K562 (cell line): ENCODE data around the gene VMP1. TPM values are rescaled to one million over a fixed set of nuclear protein-coding genes. Genes with fewer than 3 reads are reported as not detected.

Source experiments
- ATF4 ChIP-seq: fragments of 450-650 bp; formaldehyde crosslinking; IDR thresholded peaks from 2 replicates; pipeline ENCODE4 v1.4.0; 2022; ENCODE audit warnings: mild to moderate bottlenecking, moderate library complexity
- CBFA2T2 ChIP-seq: fragments of 450-650 bp; conservative IDR thresholded peaks from 2 replicates; pipeline ENCODE4 v1.6.1; 2017; ENCODE audit warnings: mild to moderate bottlenecking
- CBX3 ChIP-seq, 2 experiments: IDR thresholded peaks; 1 replicate in 1 of 2; 2 replicates in 1 of 2; pipeline ENCODE4 v1.6.1; 2012; ENCODE audit warnings: inconsistent platforms in 2 of 2, low read length in 2 of 2, borderline replicate concordance in 1 of 2, control low read depth in 1 of 2
- COPS2 ChIP-seq: fragments of 450-650 bp; conservative IDR thresholded peaks from 2 replicates; pipeline ENCODE4 v1.6.1; 2016; ENCODE audit warnings: mild to moderate bottlenecking, moderate library complexity
- CREBBP ChIP-seq: IDR thresholded peaks from one replicate; pipeline ENCODE4 v1.6.1; 2012; ENCODE audit warnings: low read depth, mild to moderate bottlenecking, control low read depth, inconsistent platforms, low read length
- CXXC5 ChIP-seq: fragments of 250-450 bp; sonication (Bioruptor Pico); IDR thresholded peaks from 2 replicates; pipeline ENCODE4 v1.8.0; 2022; ENCODE audit warnings: inconsistent platforms, mild to moderate bottlenecking, moderate library complexity
- DDX20 ChIP-seq: fragments of 450-650 bp; IDR thresholded peaks from 2 replicates; pipeline ENCODE4 v1.6.1; 2016; ENCODE audit warnings: missing genetic modification characterization, low read depth, mild to moderate bottlenecking, missing compliant biosample characterization, moderate library complexity
- E2F1 ChIP-seq: sonication (generic); formaldehyde crosslinking; IDR thresholded peaks from 2 replicates; pipeline ENCODE4 v1.8.1; 2023; ENCODE audit warnings: mild to moderate bottlenecking, missing genetic modification reagents, moderate library complexity
- ETV5 ChIP-seq: sonication (generic); formaldehyde crosslinking; IDR thresholded peaks from 2 replicates; pipeline ENCODE4 v1.4.0; 2020; ENCODE audit warnings: low read depth, mild to moderate bottlenecking, missing genetic modification reagents
- HSF4 ChIP-seq: fragments of 250-450 bp; sonication (Bioruptor Pico); IDR thresholded peaks from 2 replicates; pipeline ENCODE4 v2.1.2; 2022; ENCODE audit warnings: mild to moderate bottlenecking, moderate library complexity, borderline replicate concordance
- MAFG ChIP-seq: fragments of 450-650 bp; conservative IDR thresholded peaks from 2 replicates; pipeline ENCODE4 v1.6.1; 2016; ENCODE audit warnings: missing genetic modification characterization, missing compliant biosample characterization
- RFX5 ChIP-seq: IDR thresholded peaks from 2 replicates; pipeline ENCODE4 v1.6.1; 2011; ENCODE audit warnings: low read depth, mild to moderate bottlenecking, improper control_type of control experiment, low read length
- SPI1 ChIP-seq: IDR thresholded peaks from 2 replicates; pipeline ENCODE4 v1.6.1; 2011; ENCODE audit warnings: low read depth, low read length, control low read depth, borderline replicate concordance
- TAL1 ChIP-seq: fragments of 450-650 bp; IDR thresholded peaks from 2 replicates; pipeline ENCODE4 v1.6.1; 2016; ENCODE audit warnings: mild to moderate bottlenecking
- ZBTB1 ChIP-seq: sonication (generic); formaldehyde crosslinking; IDR thresholded peaks from 2 replicates; pipeline ENCODE4 v1.8.1; 2023; ENCODE audit warnings: missing genetic modification reagents, low read depth, mild to moderate bottlenecking, borderline replicate concordance
- ZBTB49 ChIP-seq: sonication (generic); formaldehyde crosslinking; IDR thresholded peaks from 2 replicates; pipeline ENCODE4 v1.8.0; 2022; ENCODE audit warnings: missing genetic modification reagents, mild to moderate bottlenecking, borderline replicate concordance
- ZFP36 ChIP-seq: fragments of 150-350 bp; IDR thresholded peaks from 2 replicates; pipeline ENCODE4 v1.6.1; 2018; ENCODE audit warnings: low read length, low read depth; ENCODE audit not compliant: partially characterized antibody
- ZNF184 ChIP-seq: sonication (generic); formaldehyde crosslinking; IDR thresholded peaks from 2 replicates; pipeline ENCODE4 v1.5.0; 2020; ENCODE audit warnings: missing genetic modification reagents
- ZNF217 ChIP-seq: sonication (generic); formaldehyde crosslinking; IDR thresholded peaks from 2 replicates; pipeline ENCODE4 v1.8.0; 2022; ENCODE audit warnings: mild to moderate bottlenecking, missing genetic modification reagents
- ZNF274 ChIP-seq: IDR thresholded peaks from 2 replicates; pipeline ENCODE4 v1.6.1; 2011; ENCODE audit warnings: low read depth, mild to moderate bottlenecking, low read length, moderate library complexity, borderline replicate concordance
- ZNF282 ChIP-seq: sonication (generic); formaldehyde crosslinking; IDR thresholded peaks from 2 replicates; pipeline ENCODE4 v1.8.1; 2023; ENCODE audit warnings: missing genetic modification reagents
- ZNF57 ChIP-seq: fragments of 450-650 bp; formaldehyde crosslinking; IDR thresholded peaks from 2 replicates; pipeline ENCODE4 v1.4.0; 2020; ENCODE audit warnings: mild to moderate bottlenecking, moderate library complexity
- ZNF655 ChIP-seq: fragments of 250-450 bp; sonication (Bioruptor Pico); IDR thresholded peaks from 2 replicates; pipeline ENCODE4 v1.5.0; 2021
- ZNF77 ChIP-seq: fragments of 250-450 bp; sonication (Bioruptor Pico); IDR thresholded peaks from 2 replicates; pipeline ENCODE4 v1.5.0; 2020
- polyA plus RNA-seq, 8 experiments: library from polyadenylated mRNA; depleted of rRNA in 4 of 8; stranded (reverse) in 5 of 8; unstranded in 3 of 8; fragments of >200 nt; fragmentation: Nextera tagmentation in 2 of 8; fragmentation: Illumina TruSeq in 1 of 8; extraction: Ambion mirVana in 2 of 8; extraction: Trizol in 1 of 8; gene quantifications; 2 replicates each; pipeline versions ENCODE4 v1.2.1 to v1.2.3, GENCODE V29; 2011 to 2014; ENCODE audit warnings: inconsistent platforms in 1 of 8, missing spikeins in 1 of 8
- total RNA-seq, 7 experiments: library from RNA; depleted of rRNA in 6 of 7; stranded (reverse); fragments of >200 nt in 6 of 7; fragmentation: Illumina TruSeq in 2 of 7; extraction: Trizol in 2 of 7; gene quantifications; 2 replicates each; pipeline versions ENCODE4 v1.2.1 to v1.2.3, GENCODE V29; 2011 to 2021; ENCODE audit warnings: low replicate concordance in 1 of 7

VMP1 gene
- total and polyA plus RNA-seq, 9 of the 15 experiments (the other 6 are each of a cell fraction or from before 2014, with no cell fraction given), result 123 to 304 (median 151) TPM

GRCh38 chr17:59786536-59787319 is 79.3 kb downstream of the VMP1 start (continued):
- TF ChIP-seq ZNF655 (no peak), E2F1 (CRISPR knock-in tag) (no peak), DDX20 (tag) (no peak), MAFG (tag) (no peak), ZFP36 (no peak), ATF4 (CRISPR knock-in tag) (peak; percentile 73), ZNF217 (CRISPR knock-in tag) (no peak), ZBTB1 (CRISPR knock-in tag) (no peak), ZBTB49 (CRISPR knock-in tag) (no peak), RFX5 (peak; percentile 88), CBX3 (IDR thresholded peaks at IDR 0.05; ENCODE audit: borderline replicate concordance in 1 of 2, low read length in 2 of 2) (peak in 1 of 2 experiments; percentile 52; a peak in 1 of 3 replicates), ZNF274 (no peak), HSF4 (CRISPR knock-in tag) (no peak), ZNF57 (no peak), ZNF184 (no peak), SPI1 (no peak), CREBBP (no peak), ZNF77 (CRISPR knock-in tag) (no peak), CXXC5 (CRISPR knock-in tag) (peak; percentile 32; the same call in 1 of the 2 replicates), ZNF282 (CRISPR knock-in tag) (no peak), CBFA2T2 (peak; percentile 61), ETV5 (no peak; the same call in 1 of the 2 replicates), COPS2 (no peak), TAL1 (peak; percentile 57)
